Parathyroid adenoma (tissue), 2 donors: ENCODE measurements around the gene NEO1.
"Not testable (repeated sequence)": the region's sequence is repeated elsewhere in the genome, so short reads cannot be mapped to it uniquely, and the experiment has no call there.

Experiments
- H2AFZ ChIP-seq: fragments of 300-600 bp; sonication (generic); one replicate; pipeline ENCODE4 v1.7.0; 2017; ENCODE audit warnings: antibody characterized with exemption, mild to moderate bottlenecking
- H3K27ac ChIP-seq: fragments of 300-600 bp; sonication (generic); one replicate; pipeline ENCODE4 v1.7.0; 2017
- H3K27me3 ChIP-seq: fragments of 300-600 bp; sonication (generic); one replicate; pipeline ENCODE4 v1.7.0; 2017; ENCODE audit warnings: low read length; ENCODE audit not compliant: control insufficient read depth, insufficient read depth
- H3K36me3 ChIP-seq: fragments of 300-600 bp; sonication (generic); one replicate; pipeline ENCODE4 v1.7.0; 2017; ENCODE audit warnings: low read length; ENCODE audit not compliant: control insufficient read depth, insufficient read depth
- H3K4me1 ChIP-seq: fragments of 300-600 bp; sonication (generic); one replicate; pipeline ENCODE4 v1.7.0; 2017; ENCODE audit warnings: control low read depth
- H3K4me2 ChIP-seq: fragments of 300-600 bp; sonication (generic); one replicate; pipeline ENCODE4 v1.7.0; 2017; ENCODE audit warnings: low read length
- H3K4me3 ChIP-seq: fragments of 300-600 bp; sonication (generic); one replicate; pipeline ENCODE4 v1.7.0; 2017; ENCODE audit warnings: low read depth, low read length
- H3K79me2 ChIP-seq: fragments of 300-600 bp; sonication (generic); one replicate; pipeline ENCODE4 v1.7.0; 2017; ENCODE audit warnings: control low read depth
- H3K9ac ChIP-seq: fragments of 300-600 bp; sonication (generic); one replicate; pipeline ENCODE4 v1.7.0; 2017; ENCODE audit warnings: mild to moderate bottlenecking
- H3K9me3 ChIP-seq: fragments of 300-600 bp; sonication (generic); one replicate; pipeline ENCODE4 v1.7.0; 2017; ENCODE audit warnings: low read length; ENCODE audit not compliant: control insufficient read depth
- TF ChIP-seq, protein P1 (sequence below): fragments of 300-600 bp; sonication (generic); IDR thresholded peaks from one replicate; pipeline ENCODE4 v1.7.0; 2017; ENCODE audit warnings: antibody characterized with exemption, mild to moderate bottlenecking
- donor health status: primary hyperparathyroidism.

NEO1 gene

DNA sequence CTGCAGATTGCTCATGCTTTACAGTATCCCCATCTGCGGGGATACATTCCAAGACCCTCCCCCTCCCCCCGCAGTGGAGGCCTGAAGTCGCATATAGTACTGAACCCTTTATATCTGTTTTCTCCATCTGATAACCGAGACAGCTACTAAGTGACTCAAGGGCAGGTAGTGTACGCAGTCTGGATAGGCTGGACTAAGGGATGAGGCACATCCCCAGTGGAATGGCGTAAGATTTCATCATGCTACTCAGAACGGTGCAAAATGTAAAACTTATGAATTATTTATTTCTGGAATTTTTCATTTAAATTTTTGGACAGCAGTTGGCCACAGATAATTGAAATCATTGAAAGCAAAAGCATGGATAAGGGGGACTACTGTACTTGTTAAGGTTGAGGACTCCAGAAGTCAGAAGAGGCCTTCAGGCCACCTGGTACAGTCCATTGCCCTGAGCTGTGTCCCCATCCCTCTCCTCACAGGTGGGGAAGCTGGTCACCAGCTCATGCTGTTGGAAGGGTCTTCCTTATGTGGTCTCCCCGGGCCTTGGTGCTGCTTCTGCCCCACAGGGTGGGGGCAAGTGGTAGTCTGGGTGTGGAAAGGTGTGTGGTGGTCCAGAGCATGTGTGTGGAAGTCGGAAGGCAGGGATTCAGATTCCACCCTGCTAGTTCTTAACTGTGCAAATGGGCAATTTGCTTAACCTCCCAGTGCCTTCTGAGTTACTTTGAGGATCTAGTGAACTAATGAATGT is 244.5 kb downstream of the NEO1 start:
- H3K36me3 ChIP-seq, result no peaks in the 10 kb centered on the region

GRCh38 chr15:73298522-73299245 is 246.4 kb downstream of the NEO1 start:
- no peaks in the 10 kb centered on the region for H3K27me3 ChIP-seq
- TF ChIP-seq, protein P1, sequence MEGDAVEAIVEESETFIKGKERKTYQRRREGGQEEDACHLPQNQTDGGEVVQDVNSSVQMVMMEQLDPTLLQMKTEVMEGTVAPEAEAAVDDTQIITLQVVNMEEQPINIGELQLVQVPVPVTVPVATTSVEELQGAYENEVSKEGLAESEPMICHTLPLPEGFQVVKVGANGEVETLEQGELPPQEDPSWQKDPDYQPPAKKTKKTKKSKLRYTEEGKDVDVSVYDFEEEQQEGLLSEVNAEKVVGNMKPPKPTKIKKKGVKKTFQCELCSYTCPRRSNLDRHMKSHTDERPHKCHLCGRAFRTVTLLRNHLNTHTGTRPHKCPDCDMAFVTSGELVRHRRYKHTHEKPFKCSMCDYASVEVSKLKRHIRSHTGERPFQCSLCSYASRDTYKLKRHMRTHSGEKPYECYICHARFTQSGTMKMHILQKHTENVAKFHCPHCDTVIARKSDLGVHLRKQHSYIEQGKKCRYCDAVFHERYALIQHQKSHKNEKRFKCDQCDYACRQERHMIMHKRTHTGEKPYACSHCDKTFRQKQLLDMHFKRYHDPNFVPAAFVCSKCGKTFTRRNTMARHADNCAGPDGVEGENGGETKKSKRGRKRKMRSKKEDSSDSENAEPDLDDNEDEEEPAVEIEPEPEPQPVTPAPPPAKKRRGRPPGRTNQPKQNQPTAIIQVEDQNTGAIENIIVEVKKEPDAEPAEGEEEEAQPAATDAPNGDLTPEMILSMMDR, result no peak
- no peak overlapping the region for H3K9ac ChIP-seq
- H3K4me1 ChIP-seq, result no peaks in the 10 kb centered on the region
- H3K4me2 ChIP-seq, result no peak overlapping the region
- H3K79me2 ChIP-seq, result no peaks in the 10 kb centered on the region
- no peak overlapping the region for H3K4me3 ChIP-seq
- no peak overlapping the region for H3K27ac ChIP-seq
- no peaks in the 10 kb centered on the region for H3K9me3 ChIP-seq
- no peaks in the 10 kb centered on the region for H3K36me3 ChIP-seq
- H2AFZ ChIP-seq, result no peak overlapping the region

More for the DNA sequence above, 244.5 kb downstream of the NEO1 start:
- Histone ChIP-seq H3K27me3 (no peaks in the 10 kb centered on the region), H3K9ac (no peak overlapping the region), H3K9me3 (no peaks in the 10 kb centered on the region), H3K79me2 (no peaks in the 10 kb centered on the region), H3K4me2 (no peak overlapping the region), H3K4me3 (no peak overlapping the region), H2AFZ (no peak overlapping the region), H3K4me1 (no peaks in the 10 kb centered on the region), H3K27ac (no peak overlapping the region)
- TF ChIP-seq, protein P1, result no peak

- H2AFZ ChIP-seq, H3K36me3 ChIP-seq: not testable (repeated sequence)
These were observed 248.0 kb downstream of the NEO1 start for GRCh38 chr15:73300286-73300685.

GRCh38 chr15:73303636-73304035 is 251.4 kb downstream of the NEO1 start:
- Histone ChIP-seq H3K27me3 (no peaks in the 10 kb centered on the region), H3K4me2 (no peak overlapping the region), H2AFZ (no peak overlapping the region), H3K4me3 (no peak overlapping the region), H3K27ac (no peak overlapping the region), H3K36me3 (no peaks in the 10 kb centered on the region), H3K79me2 (no peaks in the 10 kb centered on the region), H3K4me1 (no peaks in the 10 kb centered on the region), H3K9me3 (no peaks in the 10 kb centered on the region), H3K9ac (no peak overlapping the region)
- TF ChIP-seq, protein P1, result no peak

More at GRCh38 chr15:73300286-73300685, 248.0 kb downstream of the NEO1 start:
- not testable (repeated sequence) for H3K4me2 ChIP-seq, H3K9ac ChIP-seq, H3K4me3 ChIP-seq, H3K9me3 ChIP-seq, H3K79me2 ChIP-seq, H3K4me1 ChIP-seq, H3K27ac ChIP-seq, H3K27me3 ChIP-seq

DNA sequence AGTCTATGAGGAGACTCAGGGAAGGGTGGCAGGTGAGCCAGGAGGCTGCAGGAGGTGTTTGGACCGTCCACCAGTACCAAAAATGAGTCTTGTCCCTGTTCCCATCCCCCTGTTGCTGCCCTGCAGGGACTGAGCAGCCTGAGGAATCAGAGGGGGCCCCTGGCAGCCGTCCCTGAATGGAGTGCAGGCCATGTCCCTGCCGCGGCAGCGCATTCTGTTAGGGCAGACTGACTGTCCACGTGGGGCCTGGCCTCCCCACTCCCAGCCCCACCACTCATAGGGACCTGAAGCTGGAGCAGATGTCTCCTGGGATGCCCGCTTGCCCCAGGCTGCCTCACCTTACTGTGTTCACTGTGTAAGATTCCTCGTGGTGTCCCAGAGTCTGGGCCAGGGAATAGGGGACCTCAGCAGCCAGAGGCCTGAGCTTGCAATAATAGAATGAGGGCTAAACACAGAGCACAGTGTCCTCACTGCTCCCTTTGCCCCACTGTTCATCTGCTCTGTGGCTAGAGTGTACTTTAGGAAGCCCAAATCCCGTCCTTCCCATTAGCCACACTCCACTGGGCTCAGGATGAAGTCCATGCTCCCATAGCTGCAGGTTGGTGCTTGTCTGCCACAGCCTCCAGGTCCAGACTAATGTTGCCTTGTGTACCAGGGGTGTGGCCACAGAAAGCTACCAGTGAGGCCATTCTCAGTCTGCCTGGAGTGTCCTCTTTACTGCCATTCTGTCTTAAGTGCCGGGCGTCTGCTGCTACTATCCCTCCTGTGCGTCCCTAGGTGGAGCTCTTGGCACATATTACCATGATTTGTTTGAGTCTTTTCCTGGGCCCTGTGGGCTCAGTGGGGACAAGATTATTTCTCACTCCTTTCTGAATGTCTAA is 253.3 kb downstream of the NEO1 start:
- Histone ChIP-seq H3K4me3 (no peak overlapping the region), H3K36me3 (no peaks in the 10 kb centered on the region), H3K27ac (no peak overlapping the region), H3K4me2 (no peak overlapping the region), H3K79me2 (no peaks in the 10 kb centered on the region), H2AFZ (no peak overlapping the region), H3K4me1 (no peaks in the 10 kb centered on the region), H3K27me3 (no peaks in the 10 kb centered on the region), H3K9me3 (no peaks in the 10 kb centered on the region), H3K9ac (no peak overlapping the region)
- TF ChIP-seq, protein P1, result peak; percentile 25
